GM21447 (cell line): ENCODE data around the gene GMIP.
"Not testable (repeated sequence)": the region's sequence is repeated elsewhere in the genome, so short reads cannot be mapped to it uniquely, and the experiment has no call there.

ENCODE experiments used
- ATAC-seq: cut with Tn5 transposase; IDR thresholded peaks from one replicate; pipeline ENCODE4 v1.9.1; 2021; ENCODE audit not compliant: unreplicated experiment

Gene GMIP

DNA sequence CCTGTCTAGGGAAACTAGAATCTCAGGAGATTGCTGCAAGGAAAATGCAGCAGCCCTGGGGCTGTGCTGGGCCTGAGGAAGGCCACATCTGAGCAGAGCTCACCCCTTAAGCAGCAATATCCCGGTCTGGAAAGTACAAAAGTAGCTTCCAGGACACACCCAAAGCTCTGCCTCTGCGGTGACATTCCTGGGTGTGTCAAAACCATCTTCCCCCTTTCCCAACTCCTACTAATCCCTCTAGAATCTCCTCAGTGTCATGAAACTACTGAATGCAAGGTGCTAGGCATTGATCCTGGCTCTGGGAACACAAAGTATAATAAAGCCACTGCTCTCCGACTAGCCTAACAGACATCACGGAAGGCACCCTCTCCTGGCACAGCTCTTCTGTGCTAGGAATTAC, 30.0 kb downstream of the GMIP start:
- ATAC-seq = no peak

DNA sequence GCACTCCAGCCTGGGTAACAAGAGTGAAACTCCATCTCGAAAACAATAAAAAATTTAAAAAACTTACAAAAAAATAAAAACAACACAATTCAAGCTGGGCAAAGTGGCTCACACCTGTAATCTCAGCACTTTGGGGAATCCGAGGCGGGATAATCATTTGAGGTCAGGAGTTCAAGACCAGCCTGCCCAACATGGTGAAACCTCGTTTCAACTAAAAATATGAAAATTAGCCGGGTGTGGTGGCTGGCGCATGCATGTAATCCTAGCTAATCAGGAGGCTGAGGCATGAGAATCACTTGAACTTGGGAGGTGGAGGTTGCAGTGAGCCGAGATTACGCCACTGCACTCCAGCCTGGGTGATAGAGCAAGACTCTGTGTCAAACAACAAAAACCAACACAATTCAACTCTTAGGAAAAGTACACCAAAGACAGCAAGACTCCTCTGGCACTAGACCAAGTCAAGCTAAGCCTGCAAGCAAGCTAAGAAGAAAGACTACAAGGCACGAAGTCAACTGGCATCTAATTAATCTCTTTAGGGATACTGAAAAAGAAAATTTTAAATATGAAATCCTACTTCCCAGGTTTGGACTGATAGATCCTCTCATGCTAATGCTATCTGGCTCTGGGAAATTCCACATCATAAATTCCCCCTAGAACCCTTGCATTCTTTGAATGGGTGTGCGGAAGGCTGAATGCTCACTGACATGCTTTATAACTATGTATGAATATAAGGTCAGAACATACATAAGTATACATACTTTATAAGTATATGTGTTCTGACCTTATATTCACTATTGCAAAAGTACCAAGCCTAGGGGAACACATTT, 32.9 kb downstream of the GMIP start:
- no peak for ATAC-seq

DNA sequence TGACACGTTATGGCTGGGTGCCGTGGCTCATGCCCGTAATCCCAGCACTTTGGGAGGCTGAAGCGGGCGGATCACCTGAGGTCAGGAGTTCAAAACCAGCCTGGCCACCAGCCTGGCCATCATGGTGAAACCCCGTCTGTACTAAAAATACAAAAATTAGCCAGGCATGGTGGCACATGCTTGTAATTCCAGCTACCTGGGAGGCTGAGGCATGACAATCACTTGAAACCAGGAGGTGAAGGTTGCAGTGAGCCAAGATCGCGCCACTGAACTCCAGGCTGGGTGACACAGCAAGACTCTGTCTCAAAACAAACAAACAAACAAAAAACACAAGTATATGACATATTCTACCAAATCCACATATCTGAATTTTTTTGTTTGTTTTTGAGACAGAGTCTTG, 36.8 kb downstream of the GMIP start:
- ATAC-seq = not testable (repeated sequence)

DNA sequence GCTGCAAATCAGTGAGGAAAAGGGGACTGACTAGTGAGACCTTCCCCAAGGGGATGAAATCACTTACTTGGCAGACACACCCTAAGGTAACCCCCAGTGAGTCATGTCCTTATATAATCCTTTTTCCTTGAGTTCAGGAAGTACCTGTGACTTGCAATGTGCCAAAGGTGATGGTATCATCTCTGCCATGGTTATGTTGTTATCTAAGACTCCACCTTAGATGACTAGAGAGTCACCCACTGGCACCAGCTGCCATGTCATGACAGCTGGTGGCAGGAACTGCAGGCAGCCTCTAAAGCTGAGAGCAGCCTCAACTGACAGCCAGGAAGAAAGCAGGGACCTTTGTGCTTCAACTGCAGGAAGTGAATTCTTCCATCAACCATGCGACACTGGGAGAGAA, 37.4 kb downstream of the GMIP start:
- ATAC-seq = no peak

DNA sequence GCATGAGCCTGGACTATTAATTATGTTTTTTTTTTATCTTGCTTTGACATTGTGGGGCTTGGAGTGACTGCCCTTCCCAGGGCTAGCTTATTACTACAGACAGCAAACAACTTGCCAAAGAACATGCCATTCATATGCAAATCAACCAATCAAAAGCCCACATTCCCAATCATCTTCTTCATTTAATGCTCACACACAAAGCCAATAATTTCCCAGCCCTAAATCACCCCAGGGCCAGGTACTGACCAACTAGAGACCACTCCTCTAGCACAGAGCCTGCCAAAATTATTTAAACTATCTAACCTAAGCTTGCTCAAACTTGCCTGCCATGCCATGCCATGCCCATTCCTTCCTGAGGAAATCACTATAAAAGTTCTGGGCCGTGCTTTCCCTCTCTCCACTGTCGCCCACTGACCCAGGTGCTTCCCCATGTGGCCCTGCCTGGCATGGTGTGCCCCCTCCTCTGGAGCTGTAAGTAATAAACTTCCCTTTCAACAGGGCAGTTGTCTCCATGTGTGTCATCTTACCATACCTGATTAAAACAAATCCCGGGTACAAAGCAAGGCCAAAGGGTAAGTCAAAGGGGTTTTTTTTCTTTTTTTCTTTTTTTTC, 40.6 kb downstream of the GMIP start:
- no peak for ATAC-seq

DNA sequence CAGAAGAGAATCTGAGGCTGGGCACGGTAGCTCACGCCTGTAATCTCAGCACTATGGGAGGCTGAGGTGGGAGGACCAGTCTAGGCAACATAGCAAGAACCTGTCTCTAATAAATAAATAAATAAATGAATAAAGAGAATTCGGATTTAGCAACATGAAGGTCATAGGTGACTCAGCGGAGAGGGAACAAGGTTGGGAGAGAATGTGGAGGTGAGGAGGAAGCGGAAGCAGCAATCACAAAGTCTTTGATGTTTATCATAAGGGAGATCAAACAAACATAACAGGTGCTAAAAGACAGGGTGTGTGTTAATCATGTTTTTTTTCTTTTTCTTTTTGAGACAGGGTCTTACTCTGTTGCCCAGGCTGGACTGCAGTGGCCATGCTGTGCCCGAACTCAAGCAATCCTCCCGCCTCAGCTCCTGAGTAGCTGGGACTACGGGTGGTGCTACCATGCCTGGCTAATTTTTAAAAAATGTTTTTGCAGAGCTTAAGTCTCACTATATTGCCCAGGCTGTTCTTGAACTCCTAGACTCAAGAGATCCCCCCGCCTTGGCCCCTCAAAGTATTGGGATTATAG, 41.2 kb downstream of the GMIP start:
- ATAC-seq = no peak

DNA sequence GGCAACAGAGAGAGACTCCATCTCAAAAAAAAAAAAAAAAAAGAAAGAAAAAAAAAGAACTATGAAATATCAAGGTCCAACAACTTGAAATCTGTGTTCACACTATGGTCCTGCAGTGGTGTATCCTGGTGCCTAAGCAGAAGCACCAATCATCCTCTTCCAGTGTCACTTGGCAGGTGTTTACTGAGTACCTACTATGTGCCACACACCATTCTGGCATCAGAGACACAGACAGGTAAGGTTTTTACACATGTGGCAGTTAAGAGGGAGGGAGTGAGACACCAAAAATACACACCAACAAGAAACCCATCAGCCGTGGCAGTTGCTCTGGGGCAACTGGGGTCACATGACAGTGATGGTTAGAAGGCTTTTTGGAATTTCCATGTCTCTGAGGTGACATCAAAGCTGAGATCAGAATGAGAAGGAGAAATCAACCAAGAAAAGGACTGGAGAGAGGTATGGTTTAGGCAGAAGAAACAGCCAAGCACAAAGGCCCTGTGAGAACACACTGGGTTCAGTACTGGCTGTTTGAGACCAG, 42.6 kb downstream of the GMIP start:
- ATAC-seq = no peak

DNA sequence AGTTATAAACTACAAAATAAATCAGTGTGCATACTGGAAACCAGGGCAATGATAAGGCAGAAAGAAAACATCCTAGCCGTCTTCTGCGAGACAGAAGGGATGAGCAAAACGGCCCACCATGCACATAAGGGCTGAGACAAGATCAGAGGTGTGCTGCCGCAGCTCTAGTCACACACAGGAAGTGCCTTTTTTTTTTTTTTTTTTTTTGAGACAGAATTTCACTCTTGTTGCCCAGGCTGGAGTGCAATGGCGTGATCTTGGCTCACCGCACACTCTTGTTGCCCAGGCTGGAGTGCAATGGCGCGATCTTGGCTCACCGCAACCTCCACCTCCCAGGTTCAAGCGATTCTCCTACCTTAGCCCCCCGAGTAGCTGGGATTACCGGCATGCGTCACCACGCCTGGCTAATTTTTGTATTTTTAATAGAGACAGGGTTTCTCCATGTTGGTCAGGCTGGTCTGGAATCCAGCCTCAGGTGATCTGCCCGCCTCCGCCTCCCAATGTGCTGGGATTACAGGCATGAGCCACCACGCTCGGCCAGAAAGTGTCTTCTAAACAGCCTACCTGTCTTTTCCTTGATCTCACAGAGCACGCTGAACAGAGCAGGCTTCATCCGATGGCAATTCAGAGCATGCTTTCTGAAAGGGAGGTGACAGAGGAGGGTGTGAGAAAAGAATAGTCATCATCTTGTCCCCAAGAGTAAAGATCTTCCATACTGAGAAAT, 44.6 kb downstream of the GMIP start:
- peak; percentile 15 for ATAC-seq

DNA sequence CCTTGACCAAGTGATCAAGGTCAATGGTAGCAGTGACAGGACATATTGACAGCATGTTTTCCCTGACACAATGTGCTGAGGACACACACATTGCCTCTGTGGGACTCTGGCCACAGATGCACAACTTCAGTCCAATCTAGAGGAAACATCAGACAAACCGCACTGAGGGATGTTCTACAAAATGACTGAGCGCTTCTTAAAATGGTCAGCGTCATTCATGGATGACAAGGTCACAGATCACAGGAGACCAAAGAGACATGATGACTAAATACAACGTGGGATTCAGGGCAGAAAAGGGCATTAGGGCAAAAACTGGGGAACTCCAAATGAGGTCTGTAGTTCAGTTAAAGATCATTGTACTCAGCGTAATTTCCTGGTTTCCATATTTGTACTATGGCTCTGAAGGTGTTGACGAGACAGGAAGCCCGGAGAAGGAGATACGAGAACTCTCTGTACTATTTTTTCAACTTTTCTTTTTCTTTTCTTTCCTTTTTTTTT, 45.6 kb downstream of the GMIP start:
- peak; percentile 63 for ATAC-seq

DNA sequence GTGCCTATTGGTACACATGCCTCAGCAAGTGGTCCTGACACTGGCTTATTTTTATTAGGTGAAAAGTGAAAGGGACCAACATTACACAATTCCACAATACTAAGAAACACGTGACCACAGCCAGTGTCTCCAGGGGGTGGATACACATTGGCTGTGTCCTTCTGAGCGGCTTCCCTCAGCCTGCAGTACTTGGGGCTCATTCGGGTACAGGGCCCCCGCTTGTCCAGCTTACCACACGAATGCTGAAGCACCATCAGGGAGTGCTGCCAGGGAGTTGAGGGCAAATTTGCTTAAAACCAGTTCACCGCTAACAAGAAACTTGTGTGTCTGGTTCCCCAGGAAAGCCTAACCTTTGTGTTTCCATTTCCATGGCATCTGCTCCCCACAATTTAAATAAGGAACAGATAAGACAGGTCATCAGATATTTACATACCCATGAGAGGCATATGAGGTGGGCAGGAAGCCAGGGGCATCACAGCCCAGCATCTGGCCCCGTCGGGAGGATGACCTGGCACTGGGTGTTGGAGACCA, 48.2 kb downstream of the GMIP start:
- no peak for ATAC-seq

DNA sequence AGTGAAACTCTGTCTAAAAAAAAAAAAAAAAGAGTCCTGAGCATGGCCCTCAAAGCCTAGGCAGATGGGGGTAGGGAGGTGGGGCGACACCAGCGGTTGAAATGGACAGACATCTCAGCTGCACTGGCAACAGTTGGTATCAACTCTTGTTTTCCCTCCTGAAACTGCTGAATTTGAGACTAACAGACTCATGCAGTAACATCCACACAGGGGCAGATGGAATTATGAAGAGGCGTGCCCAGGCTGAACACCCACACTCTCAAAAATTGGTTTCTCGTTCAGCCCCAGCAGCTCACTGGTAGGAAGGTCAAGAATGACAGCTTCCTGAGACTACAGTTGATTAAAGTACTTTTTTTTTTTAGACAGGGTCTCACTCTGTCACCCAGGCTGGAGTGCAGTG, 49.1 kb downstream of the GMIP start:
- no peak for ATAC-seq

DNA sequence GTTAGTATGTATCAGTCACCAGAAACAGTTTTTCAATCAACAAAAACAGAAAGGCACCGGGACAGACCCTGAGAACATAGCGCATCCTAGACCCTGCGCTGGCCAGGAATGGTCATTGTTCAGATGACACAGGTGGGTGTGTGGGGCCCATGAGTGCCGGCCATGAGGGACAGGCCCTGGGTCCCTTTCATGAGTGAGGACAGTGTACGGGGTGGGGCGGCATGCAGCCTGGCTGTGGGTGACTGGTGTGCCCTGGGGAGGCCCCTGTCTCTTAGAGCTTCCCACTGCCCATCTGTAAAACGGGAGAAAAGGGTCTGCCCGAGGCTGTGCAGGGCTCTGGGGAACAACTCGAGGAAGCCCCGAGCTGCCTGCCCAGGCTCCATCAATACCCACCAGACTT, 50.8 kb downstream of the GMIP start:
- no peak for ATAC-seq

DNA sequence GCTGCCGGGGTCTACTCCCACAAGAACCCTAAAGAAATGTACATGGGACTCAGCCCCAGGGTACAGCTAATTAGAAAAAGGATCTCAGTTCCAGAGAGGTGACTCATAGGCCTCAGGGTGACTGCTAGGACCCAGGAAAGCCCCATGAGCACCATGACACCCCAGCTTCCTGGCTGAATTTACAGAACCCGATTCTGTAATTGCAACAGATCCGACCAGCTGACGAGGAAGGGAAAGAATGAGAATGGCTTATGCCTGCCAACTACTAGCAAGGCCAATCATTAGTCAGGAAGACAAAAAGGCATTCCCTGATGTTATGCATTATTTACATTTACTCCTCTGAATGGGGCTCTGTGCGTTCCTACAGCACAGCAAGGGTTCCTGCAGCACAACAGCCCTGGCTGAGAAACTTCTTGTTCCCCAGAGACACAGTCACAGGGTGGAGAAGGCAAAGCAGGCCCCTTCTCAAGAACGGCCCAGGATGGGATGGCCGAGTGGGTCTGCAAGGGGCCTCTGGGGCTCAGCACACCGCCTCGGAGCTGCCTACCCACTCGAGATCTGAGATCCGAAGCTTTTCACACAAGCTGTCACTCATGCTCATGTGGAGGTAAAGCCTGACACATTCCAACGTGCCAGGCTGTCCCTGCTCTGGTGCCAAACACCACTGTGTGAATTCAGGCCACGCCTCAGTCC, 52.2 kb downstream of the GMIP start:
- ATAC-seq = peak; percentile 75

DNA sequence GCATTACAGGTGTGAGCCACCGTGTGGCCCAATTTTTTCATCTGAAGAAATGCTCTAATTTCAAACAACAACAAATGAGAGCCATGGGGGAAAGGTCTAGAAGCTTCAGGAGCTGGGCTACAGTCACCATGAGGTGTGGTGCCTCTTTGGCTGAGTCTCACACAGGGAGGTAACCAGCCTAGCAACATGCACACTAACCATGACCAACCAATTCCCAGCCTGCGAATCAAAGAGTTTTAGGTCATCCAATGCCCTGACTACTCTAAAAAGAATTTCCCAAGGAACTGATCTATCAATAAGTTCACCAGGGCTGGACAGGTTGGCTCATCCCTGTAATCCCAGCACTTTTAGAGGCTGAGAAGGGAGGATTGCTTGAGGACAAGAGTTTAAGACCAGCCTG, 54.9 kb downstream of the GMIP start:
- no peak for ATAC-seq

DNA sequence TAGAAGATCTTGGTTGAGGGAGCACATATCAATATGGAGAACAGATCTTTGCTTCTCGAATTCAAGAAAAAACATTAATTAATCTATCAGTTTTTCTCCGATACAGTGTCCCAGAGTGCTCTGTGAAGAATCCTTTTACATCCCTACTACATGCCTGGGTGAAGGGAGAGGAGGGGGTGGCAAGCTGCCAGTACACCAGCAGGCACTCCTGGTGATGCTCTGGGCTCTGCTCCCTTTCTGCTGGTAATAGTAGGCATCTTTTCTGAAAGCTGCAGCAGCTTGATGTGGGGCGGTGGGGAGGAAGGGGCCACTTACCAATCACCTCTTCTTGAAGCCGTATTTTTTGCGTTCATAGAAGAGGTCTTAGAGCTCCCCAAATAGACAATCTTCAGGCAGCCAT, 55.7 kb downstream of the GMIP start:
- ATAC-seq = no peak

DNA sequence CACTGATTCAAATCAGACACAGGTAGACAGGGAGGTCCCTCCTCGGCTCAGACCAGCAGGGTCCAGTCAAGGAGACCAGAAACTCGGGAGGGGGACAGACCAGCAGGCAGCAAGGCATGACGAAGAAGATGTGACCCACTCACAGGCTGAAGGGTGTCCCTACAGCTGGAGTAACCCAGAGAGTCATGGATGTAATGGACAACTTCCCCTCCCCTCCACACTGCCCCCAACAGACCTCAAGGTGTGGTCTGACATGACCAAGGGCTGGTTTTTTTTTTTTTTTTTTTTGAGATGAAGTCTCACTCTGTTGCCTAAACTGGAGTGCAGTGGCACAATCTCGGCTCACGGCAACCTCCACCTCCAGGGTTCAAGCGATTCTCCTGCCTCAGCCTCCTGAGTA, 59.1 kb downstream of the GMIP start:
- no peak for ATAC-seq

DNA sequence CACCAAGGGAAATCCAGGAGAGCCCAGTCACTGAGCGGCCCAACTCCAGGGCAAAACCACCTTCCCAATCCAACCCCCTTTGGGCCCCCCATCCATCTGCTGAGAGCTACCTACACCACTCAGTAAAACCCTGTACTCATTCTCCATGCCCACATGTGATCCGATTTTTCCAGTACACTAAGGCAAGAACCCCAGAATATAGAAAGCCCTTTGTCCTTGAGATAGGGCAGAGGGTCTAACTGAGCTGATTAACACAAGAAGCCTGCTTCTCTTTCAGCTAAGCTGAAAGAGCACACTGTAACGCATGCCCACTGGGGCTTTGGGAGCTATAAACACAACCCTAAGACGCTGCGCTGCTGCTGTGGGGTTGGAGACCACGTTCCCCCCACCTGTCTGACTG, 61.0 kb downstream of the GMIP start:
- no peak for ATAC-seq

DNA sequence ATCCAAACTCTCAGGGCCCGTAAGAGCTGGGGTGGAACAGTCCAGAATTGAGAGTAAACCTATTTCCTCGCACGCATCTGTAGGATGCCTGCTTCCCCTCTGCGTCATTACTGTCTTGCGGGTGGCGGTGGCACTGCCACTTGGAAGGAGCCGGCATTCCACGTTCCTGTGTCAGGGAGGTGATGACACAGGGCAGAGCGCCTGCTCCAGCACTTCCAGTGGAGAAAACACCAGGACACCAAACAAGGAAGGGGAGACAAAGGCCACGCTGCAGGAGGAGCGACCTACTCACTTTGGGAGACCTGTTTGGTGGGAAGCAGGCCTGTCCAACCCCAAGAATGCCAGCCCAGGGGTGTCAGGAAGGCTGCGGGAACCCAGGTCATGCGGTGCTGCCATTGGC, 62.1 kb downstream of the GMIP start:
- no peak for ATAC-seq

DNA sequence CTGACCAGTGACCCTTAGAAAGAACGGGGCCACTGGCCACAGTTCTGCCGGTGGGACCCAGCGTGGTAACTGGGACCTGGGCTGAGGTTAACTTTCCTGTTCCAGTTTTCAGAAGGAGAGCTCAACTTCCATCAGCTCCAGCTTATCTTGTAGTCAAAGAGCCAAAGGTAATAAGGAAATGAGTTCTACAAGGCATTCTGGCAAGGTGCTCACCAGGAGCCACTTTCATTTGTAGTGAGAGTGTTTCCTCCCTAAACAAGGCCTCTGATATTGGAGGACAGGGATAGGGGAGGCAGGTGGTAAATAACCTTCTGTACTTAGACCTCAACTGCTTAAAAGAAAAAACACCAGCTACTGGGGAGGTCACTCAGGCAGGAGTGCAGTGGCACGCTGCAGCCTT, 63.0 kb downstream of the GMIP start:
- no peak for ATAC-seq

DNA sequence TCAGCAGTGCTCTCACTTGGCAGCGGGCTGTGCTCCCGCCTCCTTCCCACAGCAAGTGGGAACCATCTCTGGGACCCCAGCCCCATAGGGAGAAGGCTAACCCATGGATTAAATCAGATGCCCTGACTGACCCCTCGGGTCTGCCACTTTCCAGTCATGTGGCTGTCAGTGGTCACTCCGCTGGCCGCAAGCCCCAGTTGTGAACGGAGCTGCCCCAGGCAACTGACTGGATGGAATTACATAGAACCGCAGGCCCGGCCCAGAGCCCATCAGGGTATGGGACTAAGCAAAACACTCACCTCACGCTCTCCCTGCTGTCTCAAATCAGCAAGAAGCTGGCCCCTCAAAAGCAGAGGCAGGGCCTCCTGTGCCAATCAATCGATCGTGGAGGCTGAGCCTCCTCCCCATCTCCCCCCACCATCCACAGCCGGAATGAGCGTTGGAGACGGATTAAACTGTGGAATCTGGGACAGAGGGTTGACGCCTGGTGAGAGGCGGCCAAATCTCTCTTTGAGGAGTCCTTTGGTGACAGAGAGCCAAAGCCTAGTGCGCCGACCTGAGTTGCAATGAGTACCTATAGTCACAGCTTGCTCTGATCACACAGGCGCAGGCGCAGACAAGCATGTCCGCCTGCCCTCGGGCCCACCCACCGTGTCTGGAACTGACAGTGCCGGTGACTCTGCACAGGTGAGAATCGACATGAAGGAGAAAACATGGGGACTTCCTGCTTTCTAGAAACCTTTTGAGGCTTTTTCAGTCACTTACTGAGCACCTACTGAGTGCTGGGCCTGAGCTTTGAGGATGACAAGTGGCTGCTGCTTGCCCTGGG, 63.7 kb downstream of the GMIP start:
- no peak for ATAC-seq
